Left ventricle myocardium inferior (tissue), 1 donor: Measurements from ENCODE around the gene GRID1. TPM values are rescaled to one million over a fixed set of nuclear protein-coding genes. Genes with fewer than 3 reads are reported as not detected.
A peak's percentile ranks its signal among the peaks of the same experiment; 100 is the strongest.

Experiments used
- DNase-seq: peaks from one replicate; pipeline ENCODE4 v3.0.0-alpha.2; 2020
- H3K27ac ChIP-seq: fragments of 200-600 bp; replicated peaks from 2 replicates; pipeline ENCODE4 v1.8.0; 2021
- H3K27me3 ChIP-seq: fragments of 200-600 bp; 2 replicates; pipeline ENCODE4 v1.8.0; 2021; ENCODE audit warnings: low read depth
- H3K36me3 ChIP-seq: fragments of 200-600 bp; 2 replicates; pipeline ENCODE4 v1.8.0; 2021
- H3K4me1 ChIP-seq: fragments of 200-600 bp; 2 replicates; pipeline ENCODE4 v1.8.0; 2021
- H3K4me3 ChIP-seq: fragments of 200-600 bp; 2 replicates; pipeline ENCODE4 v1.8.0; 2021; ENCODE audit warnings: mild to moderate bottlenecking, moderate library complexity
- H3K9me3 ChIP-seq: fragments of 200-600 bp; replicated peaks from 2 replicates; pipeline ENCODE4 v1.8.0; 2021
- CTCF ChIP-seq: fragments of 200-600 bp; IDR thresholded peaks from 2 replicates; pipeline ENCODE4 v1.8.0; 2021; ENCODE audit warnings: antibody characterized with exemption, mild to moderate bottlenecking, borderline replicate concordance
- intact Hi-C: fragments of 100-400 bp; cut with micrococcal nuclease; formaldehyde crosslinking; loops from one replicate; pipeline ENCODE4 v1.11.0; 2022
- total RNA-seq: library from RNA; stranded (reverse); fragmentation: NEBNext Ultra II Directional; extraction: Animal tissue kit (Norgen Biotek cat#: 25700); gene quantifications from one replicate; pipeline ENCODE4 v1.2.1, GENCODE V29; 2021
- donor health status: DM: no; HTN: yes; CAD: no; lungs with severe emphysema.

GRID1 gene
- total RNA-seq, 1 donor from 2014 or later: 1.6 TPM

GRCh38 chr10:85659331-85659730, 707.3 kb downstream of the GRID1 start:
- H3K4me1 ChIP-seq: peaks cover 12% of the 10 kb centered on the region
- DNase-seq: no peak
- intact Hi-C loops: no loop called here
- TF ChIP-seq CTCF: no peak
- H3K27me3 ChIP-seq: peaks cover 7% of the 10 kb centered on the region
- H3K9me3 ChIP-seq: no peaks in the 10 kb centered on the region
- no peaks in the 10 kb centered on the region for H3K36me3 ChIP-seq
- H3K27ac ChIP-seq: no peak overlapping the region
- H3K4me3 ChIP-seq: no peak overlapping the region

GRCh38 chr10:85658518-85658917, 708.1 kb downstream of the GRID1 start:
- Histone ChIP-seq H3K27me3 (no peaks in the 10 kb centered on the region), H3K9me3 (no peaks in the 10 kb centered on the region), H3K27ac (no peak overlapping the region), H3K36me3 (no peaks in the 10 kb centered on the region), H3K4me1 (peaks cover 12% of the 10 kb centered on the region), H3K4me3 (no peak overlapping the region)
- intact Hi-C loops: no loop called here
- TF ChIP-seq CTCF: no peak
- no peak for DNase-seq

GRCh38 chr10:85657476-85658113, 709.0 kb downstream of the GRID1 start:
- Histone ChIP-seq H3K4me3 (no peak overlapping the region), H3K4me1 (peaks cover 12% of the 10 kb centered on the region), H3K27me3 (no peaks in the 10 kb centered on the region), H3K27ac (no peak overlapping the region), H3K9me3 (no peaks in the 10 kb centered on the region), H3K36me3 (no peaks in the 10 kb centered on the region)
- no peak for DNase-seq
- intact Hi-C loops: no loop called here
- no peak for TF ChIP-seq CTCF

- H3K4me1 ChIP-seq: peaks cover 12% of the 10 kb centered on the region
- DNase-seq: no peak
- H3K36me3 ChIP-seq: no peaks in the 10 kb centered on the region
- no peak for TF ChIP-seq CTCF
- no peak overlapping the region for H3K4me3 ChIP-seq
- peaks cover 5% of the 10 kb centered on the region for H3K27me3 ChIP-seq
- no peaks in the 10 kb centered on the region for H3K9me3 ChIP-seq
- peak overlapping the region; percentile 40 for H3K27ac ChIP-seq
- intact Hi-C loops: no loop called here
Measured at GRCh38 chr10:85655411-85655810, 711.2 kb downstream of the GRID1 start.

GRCh38 chr10:85651497-85651882, 715.1 kb downstream of the GRID1 start:
- no peak for TF ChIP-seq CTCF

More at GRCh38 chr10:85651497-85651882, 715.1 kb downstream of the GRID1 start:
- no peak for DNase-seq
- intact Hi-C loops: no loop called here
- H3K27ac ChIP-seq: no peak overlapping the region
- H3K4me1 ChIP-seq: no peaks in the 10 kb centered on the region
- H3K27me3 ChIP-seq: peaks cover 10% of the 10 kb centered on the region
- no peaks in the 10 kb centered on the region for H3K36me3 ChIP-seq
- H3K4me3 ChIP-seq: no peak overlapping the region
- no peaks in the 10 kb centered on the region for H3K9me3 ChIP-seq
